Amniotic epithelial cell (primary cell): ENCODE results near the gene FAM228B.
A peak's percentile ranks its signal among the peaks of the same experiment; 100 is the strongest.
"Not testable (repeated sequence)": the region's sequence is repeated elsewhere in the genome, so short reads cannot be mapped to it uniquely, and the experiment has no call there.

ENCODE experiments used
- DNase-seq: peaks from one replicate; pipeline ENCODE4 v3.0.0-alpha.2; 2010; ENCODE audit warnings: low read depth

FAM228B gene

DNA sequence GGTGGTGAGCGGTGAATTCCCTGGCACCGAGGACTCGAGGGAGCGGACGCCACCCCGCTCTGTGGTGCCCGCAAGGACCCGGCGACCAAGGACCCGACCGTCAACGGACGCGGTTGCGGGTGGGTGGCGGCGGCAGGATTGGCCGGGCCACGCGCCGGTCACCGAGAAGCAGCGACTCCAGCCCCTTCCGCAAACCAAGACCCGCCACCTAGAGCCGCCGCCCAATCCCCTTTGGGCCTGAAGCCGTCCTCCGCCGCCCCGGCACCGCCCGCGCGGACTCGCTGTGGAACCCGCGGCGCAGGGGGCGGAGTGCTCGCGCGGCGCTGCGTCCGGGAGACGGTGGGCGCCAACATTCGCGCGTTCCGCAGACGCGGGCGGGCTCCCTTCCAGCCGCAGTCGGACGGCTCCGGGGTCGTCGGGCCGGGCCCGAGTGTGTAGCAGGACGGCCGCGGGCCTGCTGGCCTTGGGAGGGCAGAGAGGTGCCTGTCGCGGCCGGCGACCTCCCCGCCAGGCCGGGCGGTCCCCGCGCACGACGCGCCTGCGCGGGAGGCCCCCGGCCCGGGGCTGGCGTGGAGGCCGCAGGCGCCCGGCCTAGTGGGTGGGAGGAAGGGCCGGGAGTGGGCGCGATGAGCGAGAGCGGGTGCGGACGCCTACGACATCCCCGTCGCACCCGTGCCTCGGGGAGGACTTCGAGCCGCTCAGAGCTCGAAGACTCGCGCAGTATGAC is at the start of gene FAM228B, which contains the start of gene PFN4:
FAM228B (plus strand) TSS at position 275 of the 727 bp plus-strand sequence. CDS start 893 bp downstream, outside the sequence.
PFN4 (minus strand) TSS at position 140 of the 727 bp plus-strand sequence. CDS start 799 bp downstream, outside the sequence.
- DNase-seq = peak; percentile 75

- DNase-seq = no peak
These were observed 49.5 kb upstream of the FAM228B start for GRCh38 chr2:24073816-24074215.

DNA sequence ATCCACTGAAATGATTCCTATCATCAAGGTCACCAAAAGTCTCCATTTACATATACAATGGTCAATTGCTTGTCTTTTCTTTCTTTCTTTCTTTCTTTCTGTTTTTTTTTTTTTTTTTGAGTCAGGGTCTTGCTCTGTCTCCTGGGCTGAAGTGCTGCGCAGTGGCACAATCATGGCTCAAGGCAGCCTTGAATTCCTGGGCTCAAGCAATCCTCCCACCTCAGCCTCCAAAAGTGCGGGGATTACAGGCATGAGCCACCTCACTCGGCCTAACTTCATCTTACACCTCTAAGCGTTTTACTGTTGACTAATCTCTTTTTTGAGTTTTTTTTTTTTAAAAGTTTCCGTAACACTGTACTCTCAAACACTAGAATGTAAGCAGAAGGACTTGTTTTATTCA is 48.0 kb upstream of the FAM228B start:
- DNase-seq = no peak

DNA sequence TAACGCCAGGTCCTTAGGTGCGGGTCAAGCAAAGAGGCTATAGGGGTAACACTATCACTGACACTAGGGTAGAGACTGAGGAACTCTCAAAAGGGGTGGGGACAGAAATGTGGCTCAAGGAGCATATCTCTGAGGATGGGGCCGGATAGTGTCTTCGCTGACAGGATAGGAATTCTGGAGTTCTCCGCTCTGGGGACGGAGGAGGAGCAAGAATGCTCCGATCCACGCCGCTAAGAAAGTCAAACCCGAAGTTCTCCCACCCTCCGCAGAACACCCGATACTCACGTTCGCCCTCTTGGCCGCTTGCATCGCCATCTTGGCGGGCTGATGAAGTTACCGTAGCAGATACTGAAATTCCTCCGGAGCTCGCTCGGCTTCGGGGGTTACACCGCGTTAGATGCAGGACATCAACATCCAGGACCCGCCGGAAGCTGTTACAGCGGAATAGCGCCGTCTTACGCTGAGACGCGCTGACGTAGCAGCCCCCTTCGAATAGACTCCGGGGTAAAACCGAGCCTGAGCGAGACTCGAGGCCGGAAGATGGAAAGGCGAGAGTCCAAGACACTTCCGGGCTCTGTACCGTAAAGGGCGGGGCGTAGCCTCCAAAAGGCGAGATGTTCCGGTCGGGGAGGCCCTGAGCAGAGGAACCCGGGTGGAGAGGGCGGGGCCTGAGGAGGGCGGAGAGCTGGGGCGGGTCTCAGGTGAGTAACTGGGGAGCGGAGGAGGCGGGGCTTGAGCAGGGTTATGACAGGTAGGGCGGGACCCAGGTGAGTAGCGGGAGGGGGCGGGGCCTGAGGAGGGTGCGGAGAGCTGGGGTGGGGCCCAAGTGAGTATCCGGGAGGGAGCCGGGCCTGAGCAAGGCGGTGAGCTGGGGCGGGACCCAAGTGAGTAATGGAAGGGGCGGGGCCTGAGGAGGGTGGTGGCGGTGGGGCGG is 47.1 kb upstream of the FAM228B start, which contains the start of gene SF3B6:
SF3B6 (minus strand) TSS at position 412 of the 934 bp plus-strand sequence; CDS start at position 315, 97 bp downstream.
- peak; percentile 99 for DNase-seq

- no peak for DNase-seq
These were observed 46.3 kb upstream of the FAM228B start for GRCh38 chr2:24076849-24077534.

DNA sequence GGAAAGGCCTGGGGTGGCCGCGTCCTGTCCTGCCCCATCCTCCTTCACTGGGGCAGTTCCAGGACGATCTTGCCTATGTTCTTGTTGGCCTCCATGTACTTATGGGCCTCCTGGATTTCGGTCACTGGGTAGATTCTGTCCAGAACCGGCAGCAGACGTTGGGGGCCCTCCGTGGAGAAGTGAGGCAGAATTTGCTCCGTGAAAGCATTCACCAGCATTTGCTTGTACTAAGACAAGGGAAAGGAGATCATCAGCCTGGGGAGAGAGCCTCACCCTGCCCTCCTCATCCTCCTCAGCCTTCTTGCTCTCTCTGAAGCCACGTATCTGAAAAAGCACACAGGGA is 45.8 kb upstream of the FAM228B start:
- DNase-seq = no peak

- no peak for DNase-seq
These were observed 45.4 kb upstream of the FAM228B start for GRCh38 chr2:24077879-24078278.

- no peak for DNase-seq
These were observed 42.6 kb upstream of the FAM228B start for GRCh38 chr2:24080701-24081100.

- DNase-seq = no peak
These were observed 40.3 kb upstream of the FAM228B start for GRCh38 chr2:24082787-24083566.

- peak; percentile 81 for DNase-seq
These were observed 39.5 kb upstream of the FAM228B start for GRCh38 chr2:24083567-24084385.

DNA sequence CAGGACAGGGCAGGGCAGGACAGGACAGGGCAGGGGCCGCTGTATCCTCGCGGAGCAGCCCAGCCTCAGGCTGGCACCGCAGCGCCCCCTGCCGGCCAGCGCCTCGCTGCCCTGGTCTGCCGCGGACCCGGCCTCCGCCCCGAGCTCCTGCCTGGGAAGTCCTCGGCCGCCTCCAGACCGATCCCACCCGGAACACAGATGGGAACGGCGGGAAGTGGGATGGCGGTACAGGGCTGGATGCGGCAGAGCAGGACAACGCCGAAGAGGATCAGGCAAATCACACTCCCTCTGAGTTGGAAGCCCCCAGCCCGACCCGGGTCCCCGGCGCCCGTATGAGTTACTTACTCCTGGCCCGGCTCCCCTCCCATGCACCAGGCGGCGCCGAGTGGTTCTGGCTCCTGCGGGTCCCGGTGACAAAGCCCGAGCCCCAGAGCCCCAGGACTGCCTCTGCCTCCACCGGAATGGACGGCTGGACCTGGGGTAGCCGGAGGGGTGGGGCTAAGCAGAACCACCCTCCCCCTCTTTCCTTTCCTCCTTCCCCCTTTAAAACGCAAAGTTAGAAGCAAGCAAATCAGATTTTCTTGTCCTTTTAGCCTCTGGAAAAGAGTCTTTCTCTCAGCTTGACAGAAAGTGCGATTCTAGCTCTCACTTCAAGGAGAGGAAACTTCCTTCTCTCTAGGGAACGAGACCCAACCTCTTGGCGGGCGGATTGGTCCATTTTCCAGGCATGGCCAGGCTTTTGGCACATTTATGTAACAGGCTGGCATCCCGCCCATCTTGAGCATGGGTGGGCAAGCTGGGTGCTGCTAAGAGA is 38.7 kb upstream of the FAM228B start, which contains the start of gene TP53I3:
TP53I3 (minus strand) TSS at position 449 of the 814 bp plus-strand sequence. CDS start 508 bp downstream, outside the sequence.
- DNase-seq = peak; percentile 77

- no peak for DNase-seq
These were observed 38.1 kb upstream of the FAM228B start for GRCh38 chr2:24085200-24085489.

DNA sequence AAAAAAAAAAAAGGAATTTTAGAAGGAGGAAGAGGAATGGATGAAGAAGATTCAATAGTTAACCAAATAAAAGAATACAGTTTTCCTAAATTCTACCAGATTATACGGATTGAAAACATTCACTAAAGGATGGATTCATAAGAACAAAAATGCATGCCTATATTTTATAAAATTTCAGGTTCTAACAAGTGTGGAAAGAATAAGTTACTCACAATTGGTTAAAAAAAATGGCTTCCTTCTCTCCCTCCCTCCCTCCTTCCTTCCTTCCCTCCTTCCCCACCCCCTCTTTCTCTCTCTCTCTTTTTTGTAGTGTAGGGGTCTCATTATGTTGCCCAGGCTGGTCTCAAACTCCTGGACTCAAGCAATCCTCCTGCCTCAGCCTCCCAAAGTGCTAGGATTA is 37.0 kb upstream of the FAM228B start:
- DNase-seq = no peak

- DNase-seq = no peak
These were observed 36.2 kb upstream of the FAM228B start for GRCh38 chr2:24087032-24087431.

- peak; percentile 83 for DNase-seq
These were observed 34.4 kb upstream of the FAM228B start for GRCh38 chr2:24088821-24089359.

DNA sequence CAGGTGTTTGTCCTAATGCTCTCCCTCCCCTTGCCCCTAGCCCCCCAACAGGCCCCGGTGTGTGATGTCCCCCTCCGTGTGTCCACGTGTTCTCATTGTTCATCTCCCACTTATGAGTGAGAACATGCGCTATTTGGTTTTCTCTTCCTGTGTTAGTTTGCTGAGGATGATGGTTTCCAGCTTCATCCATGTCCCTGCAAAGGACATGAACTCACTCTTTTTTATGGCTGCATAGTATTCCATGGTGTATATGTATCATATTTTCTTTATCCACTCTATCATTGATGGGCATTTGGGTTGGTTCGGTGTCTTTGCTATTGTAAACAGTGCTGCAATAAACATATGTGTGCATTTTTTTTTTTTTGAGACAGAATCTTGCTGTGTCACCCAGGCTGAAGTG is 30.0 kb upstream of the FAM228B start:
- not testable (repeated sequence) for DNase-seq

DNA sequence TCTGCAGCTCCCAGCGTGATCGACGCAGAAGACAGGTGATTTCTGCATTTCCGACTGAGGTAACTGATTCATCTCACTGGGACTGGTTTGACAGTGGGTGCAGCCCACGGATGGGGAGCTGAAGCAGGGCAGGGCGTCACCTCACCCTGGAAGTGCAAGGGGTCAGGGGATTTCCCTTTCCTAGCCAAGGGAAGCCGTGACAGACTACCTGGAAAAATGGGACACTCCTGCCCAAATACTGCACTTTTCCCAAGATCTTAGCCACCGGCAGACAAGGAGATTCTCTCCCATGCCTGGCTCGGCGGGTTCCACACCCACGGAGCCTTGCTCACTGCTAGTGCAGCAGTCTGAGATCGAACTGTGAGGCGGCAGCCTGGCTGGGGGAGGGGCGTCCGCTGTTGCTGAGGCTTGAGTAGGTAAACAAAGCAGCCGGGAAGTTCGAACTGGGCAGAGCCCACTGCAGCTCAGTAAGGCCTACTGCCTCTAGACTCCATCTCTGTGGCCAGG is 28.0 kb upstream of the FAM228B start:
- DNase-seq = not testable (repeated sequence)

DNA sequence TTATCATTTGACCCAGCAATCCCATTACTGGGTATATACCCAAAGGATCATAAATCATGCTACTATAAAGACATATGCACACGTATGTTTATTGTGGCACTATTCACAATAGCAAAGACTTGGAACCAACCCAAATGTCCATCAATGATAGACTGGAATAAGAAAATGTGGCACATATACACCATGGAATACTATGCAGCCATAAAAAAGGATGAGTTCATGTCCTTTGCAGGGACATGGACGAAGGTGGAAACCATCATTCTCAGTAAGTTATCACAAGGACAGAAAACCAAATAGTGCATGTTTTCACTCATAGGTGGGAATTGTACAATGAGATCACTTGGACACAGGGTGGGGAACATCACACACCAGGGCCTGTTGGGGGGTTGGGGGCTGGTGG is 22.5 kb upstream of the FAM228B start:
- not testable (repeated sequence) for DNase-seq

- no peak for DNase-seq
These were observed 21.3 kb upstream of the FAM228B start for GRCh38 chr2:24101992-24102391.
